Uterus (tissue), 4 donors: ENCODE measurements around the gene PALB2. TPM values are rescaled to one million over a fixed set of nuclear protein-coding genes. Genes with fewer than 3 reads are reported as not detected.
A peak's percentile ranks its signal among the peaks of the same experiment; 100 is the strongest.

ENCODE experiments used
- DNase-seq, 2 donors: peaks; one replicate each; pipeline ENCODE4 v3.0.0-alpha.2; 2019 to 2020
- H3K27ac ChIP-seq, 2 donors: fragments of 200-600 bp; sonication (generic); 1 replicate in 1 of 2; 2 replicates in 1 of 2; pipeline ENCODE4 v1.5.1; 2016 to 2018
- H3K27me3 ChIP-seq, 2 donors: fragments of 200-600 bp; sonication (generic); one replicate each; pipeline ENCODE4 v1.5.1; 2018 to 2019; ENCODE audit warnings: control low read depth in 1 of 2
- H3K36me3 ChIP-seq, 2 donors: fragments of 200-600 bp; sonication (generic); one replicate each; pipeline ENCODE4 v1.5.1; 2019; ENCODE audit warnings: control low read depth in 1 of 2
- H3K4me1 ChIP-seq, 2 donors: fragments of 200-600 bp; sonication (generic); one replicate each; pipeline ENCODE4 v1.5.1; 2018 to 2019; ENCODE audit warnings: control low read depth in 1 of 2
- H3K4me3 ChIP-seq, 2 donors: fragments of 200-600 bp; sonication (generic); 1 replicate in 1 of 2; 2 replicates in 1 of 2; pipeline ENCODE4 v1.5.1; 2018 to 2019; ENCODE audit warnings: mild to moderate bottlenecking in 1 of 2
- H3K9me3 ChIP-seq, 2 donors: fragments of 200-600 bp; sonication (generic); one replicate each; pipeline ENCODE4 v1.5.1; 2019; ENCODE audit warnings: control low read depth in 1 of 2
- POLR2A ChIP-seq, 2 donors: fragments of 450-650 bp; IDR thresholded peaks; one replicate each; pipeline ENCODE4 v1.6.1; 2016; ENCODE audit warnings: antibody characterized with exemption in 2 of 2, mild to moderate bottlenecking in 1 of 2, moderate library complexity in 1 of 2
- intact Hi-C: fragments of 100-400 bp; cut with DNase I; formaldehyde crosslinking; loops from one replicate; pipeline ENCODE4 v1.15.1; 2023; ENCODE audit warnings: low total_unique reads
- total RNA-seq, 4 donors: library from RNA; depleted of rRNA in 3 of 4; stranded (reverse); fragments of >200 nt in 3 of 4; gene quantifications; one replicate each; pipeline versions ENCODE4 v1.1.0 to v1.2.4, GENCODE V29; 2014 to 2023
- TF ChIP-seq, protein P1 (sequence below), 4 experiments: fragments of 200-600 bp in 2 of 4; fragments of 450-650 bp in 2 of 4; sonication (generic) in 2 of 4; IDR thresholded peaks; one replicate each; pipeline ENCODE4 v1.5.1; 2016 to 2019; ENCODE audit warnings: antibody characterized with exemption in 4 of 4, mild to moderate bottlenecking in 2 of 4, moderate library complexity in 1 of 4
- donor health status: DM: yes; HTN: yes; CAD: no.

The PALB2 gene
- total RNA-seq, 4 donors from 2014 or later, result 1.5 to 11.3 (median 6.5) TPM

DNA sequence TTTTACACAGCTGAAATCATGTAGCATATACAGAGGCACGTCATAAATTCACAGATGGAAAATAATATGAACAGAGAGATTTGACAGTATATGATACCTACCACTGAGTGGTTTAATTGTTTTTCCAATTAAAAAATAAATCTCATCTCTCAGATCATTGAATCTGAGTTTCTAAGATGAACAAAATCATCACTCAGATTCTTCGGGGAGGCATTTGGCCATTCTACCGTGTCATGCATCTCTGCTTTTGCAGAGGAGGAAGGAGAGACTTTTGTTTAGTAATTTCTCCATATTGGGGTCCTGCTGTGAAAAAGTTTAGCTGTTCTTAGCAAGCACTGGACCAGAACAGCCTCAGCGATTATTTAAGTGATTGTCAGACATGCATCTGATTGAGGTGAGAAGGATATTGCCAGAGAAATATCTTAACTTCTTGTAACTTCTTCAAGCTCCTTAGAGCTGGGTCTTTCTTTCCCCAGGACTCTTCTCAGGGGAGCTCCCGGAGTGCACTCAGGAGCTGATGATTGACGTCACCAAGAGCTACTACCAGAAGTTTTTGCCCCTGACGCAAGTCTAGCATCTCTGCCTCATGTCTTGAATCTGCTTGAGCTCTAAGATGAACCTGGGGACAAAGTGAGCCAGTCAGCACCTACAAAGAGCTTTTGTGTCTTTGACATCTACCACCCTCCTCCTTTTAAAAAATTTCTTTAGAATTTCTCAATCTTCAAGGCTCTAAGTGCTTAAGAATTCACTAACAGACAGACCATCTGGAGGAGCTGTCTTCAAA is 25.7 kb upstream of the PALB2 start:
- Histone ChIP-seq H3K36me3 (no peaks in the 10 kb centered on the region), H3K4me1 (no peaks in the 10 kb centered on the region), H3K27me3 (no peaks in the 10 kb centered on the region), H3K27ac (no peak overlapping the region), H3K9me3 (no peaks in the 10 kb centered on the region), H3K4me3 (no peak overlapping the region)
- intact Hi-C loops, result no loop called here
- DNase-seq, result no peak
- TF ChIP-seq POLR2A (IDR thresholded peaks at IDR 0.05), result no peak
- TF ChIP-seq, protein P1, sequence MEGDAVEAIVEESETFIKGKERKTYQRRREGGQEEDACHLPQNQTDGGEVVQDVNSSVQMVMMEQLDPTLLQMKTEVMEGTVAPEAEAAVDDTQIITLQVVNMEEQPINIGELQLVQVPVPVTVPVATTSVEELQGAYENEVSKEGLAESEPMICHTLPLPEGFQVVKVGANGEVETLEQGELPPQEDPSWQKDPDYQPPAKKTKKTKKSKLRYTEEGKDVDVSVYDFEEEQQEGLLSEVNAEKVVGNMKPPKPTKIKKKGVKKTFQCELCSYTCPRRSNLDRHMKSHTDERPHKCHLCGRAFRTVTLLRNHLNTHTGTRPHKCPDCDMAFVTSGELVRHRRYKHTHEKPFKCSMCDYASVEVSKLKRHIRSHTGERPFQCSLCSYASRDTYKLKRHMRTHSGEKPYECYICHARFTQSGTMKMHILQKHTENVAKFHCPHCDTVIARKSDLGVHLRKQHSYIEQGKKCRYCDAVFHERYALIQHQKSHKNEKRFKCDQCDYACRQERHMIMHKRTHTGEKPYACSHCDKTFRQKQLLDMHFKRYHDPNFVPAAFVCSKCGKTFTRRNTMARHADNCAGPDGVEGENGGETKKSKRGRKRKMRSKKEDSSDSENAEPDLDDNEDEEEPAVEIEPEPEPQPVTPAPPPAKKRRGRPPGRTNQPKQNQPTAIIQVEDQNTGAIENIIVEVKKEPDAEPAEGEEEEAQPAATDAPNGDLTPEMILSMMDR (IDR thresholded peaks at IDR 0.05), result no peak

DNA sequence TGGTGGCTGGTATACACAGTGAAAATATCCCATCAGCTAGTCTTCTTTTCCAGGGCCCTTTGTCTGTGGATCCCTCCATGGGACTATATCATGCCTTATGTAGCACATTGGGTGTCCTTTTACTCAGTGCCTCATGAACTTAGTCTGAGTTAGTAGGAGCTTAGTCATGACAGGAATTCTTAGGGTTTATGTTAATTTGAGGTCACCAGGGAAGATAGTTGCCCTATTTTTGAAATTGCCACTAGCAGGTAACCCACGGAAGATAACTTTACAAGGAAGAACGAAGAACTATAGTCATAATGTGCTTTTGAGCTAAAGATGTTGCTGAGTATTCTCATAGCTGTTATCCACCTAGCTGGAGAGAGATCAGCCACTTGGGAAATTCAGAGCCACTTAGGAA is 22.8 kb upstream of the PALB2 start:
- Histone ChIP-seq H3K36me3 (no peaks in the 10 kb centered on the region), H3K27me3 (no peaks in the 10 kb centered on the region), H3K4me3 (no peak overlapping the region), H3K4me1 (no peaks in the 10 kb centered on the region), H3K27ac (no peak overlapping the region), H3K9me3 (no peaks in the 10 kb centered on the region)
- intact Hi-C loops, result no loop called here
- TF ChIP-seq POLR2A (IDR thresholded peaks at IDR 0.05), result no peak
- TF ChIP-seq, protein P1 (IDR thresholded peaks at IDR 0.05), result no peak
- no peak for DNase-seq

DNA sequence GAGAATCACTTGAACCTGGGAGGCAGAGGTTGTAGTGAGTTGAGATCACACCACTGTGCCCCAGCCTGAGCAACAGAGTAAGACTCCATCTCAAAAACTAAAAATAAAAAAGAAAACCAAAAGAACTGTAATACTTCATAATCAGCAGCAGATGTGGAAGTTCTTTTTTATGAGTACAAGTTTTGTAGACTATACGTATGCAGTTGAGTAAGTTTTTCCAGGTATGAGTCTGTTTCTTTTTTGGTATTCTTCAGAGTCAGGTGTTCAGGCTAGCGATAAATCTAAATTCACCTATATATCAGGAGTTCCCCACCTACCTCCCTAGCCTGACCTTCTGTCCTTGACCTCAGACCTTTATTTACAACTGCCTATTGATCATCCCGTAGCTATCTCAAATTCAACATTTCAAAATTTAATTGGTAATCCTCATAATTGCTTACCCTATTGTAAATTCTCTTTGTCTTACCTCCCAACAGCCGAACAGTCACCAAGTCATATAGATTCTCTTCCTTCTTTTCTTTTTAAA is 10.9 kb upstream of the PALB2 start:
- H3K4me3 ChIP-seq, result no peak overlapping the region
- no peaks in the 10 kb centered on the region for H3K36me3 ChIP-seq
- no peak overlapping the region for H3K27ac ChIP-seq
- no peaks in the 10 kb centered on the region for H3K9me3 ChIP-seq
- H3K4me1 ChIP-seq, result no peaks in the 10 kb centered on the region
- TF ChIP-seq, protein P1 (IDR thresholded peaks at IDR 0.05), result no peak
- no peak for TF ChIP-seq POLR2A (IDR thresholded peaks at IDR 0.05)
- DNase-seq, result no peak
- intact Hi-C loops, result no loop called here
- no peaks in the 10 kb centered on the region for H3K27me3 ChIP-seq

DNA sequence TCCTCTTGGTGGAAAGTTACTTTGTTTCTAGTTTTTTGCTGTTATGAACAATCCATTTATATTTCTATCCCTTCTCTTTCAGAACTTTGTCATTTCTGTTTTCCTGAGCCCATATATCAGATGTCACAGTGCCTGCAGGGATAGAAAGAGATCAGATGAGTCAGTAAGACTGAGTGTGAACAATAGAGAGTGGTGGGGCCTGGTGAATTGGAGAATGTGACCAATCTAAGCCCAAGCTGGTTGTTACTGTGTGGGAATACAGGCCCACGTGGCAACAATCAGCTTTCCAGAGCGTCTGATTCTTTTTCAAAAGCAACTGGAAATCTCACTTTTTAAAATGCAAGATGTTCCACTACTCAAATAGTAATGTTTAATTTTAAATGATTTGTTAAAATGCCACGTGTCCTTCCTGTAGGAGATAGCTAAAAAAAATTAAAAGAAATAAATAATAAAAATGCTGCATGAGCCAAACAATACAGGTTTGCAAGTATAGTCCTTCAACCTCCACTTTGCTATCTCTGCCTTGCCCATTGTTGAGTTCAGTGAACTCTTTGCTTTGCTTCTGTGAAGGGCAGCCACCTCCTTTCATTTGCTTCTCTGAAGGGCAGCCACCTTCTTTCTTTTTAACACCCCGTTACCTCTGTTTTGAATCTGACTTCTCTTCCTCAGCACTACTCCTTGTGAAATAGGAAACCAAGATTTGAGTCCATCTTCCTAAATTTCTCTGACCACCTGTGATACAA is 9.7 kb upstream of the PALB2 start:
- intact Hi-C loops, result no loop called here
- Histone ChIP-seq H3K4me1 (no peaks in the 10 kb centered on the region), H3K4me3 (no peak overlapping the region), H3K9me3 (no peaks in the 10 kb centered on the region), H3K36me3 (no peaks in the 10 kb centered on the region), H3K27me3 (no peaks in the 10 kb centered on the region), H3K27ac (no peak overlapping the region)
- TF ChIP-seq, protein P1 (IDR thresholded peaks at IDR 0.05), result no peak
- TF ChIP-seq POLR2A (IDR thresholded peaks at IDR 0.05), result no peak
- DNase-seq, result no peak

DNA sequence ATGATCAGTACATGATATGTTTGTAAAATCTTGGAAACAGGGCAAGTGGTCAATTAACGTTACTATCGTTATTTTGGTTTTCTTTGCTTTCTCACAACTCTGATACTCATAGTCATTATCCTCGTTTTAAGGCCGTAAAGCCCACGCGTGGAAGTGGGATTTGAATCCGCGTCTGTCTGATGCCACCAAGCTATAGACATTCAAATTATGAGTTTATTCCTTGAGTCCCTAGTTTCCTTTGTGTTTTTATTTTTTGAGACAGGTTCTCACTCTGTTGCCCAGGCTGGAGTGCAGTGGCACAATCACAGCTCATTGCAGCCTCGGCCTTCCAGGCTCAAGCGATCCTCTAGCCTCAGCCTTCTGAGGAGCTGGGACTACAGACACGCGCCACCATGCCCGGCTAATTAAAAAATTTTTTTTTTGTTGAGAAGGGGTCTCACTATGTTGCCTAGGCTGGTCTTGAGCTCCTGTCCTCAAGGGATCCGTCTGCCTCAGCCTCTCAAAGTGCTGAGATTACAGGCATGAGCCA is 1.2 kb upstream of the PALB2 start:
- intact Hi-C loops, result no loop called here
- no peak for DNase-seq
- H3K36me3 ChIP-seq, result no peaks in the 10 kb centered on the region
- H3K27me3 ChIP-seq, result no peaks in the 10 kb centered on the region
- no peak overlapping the region for H3K27ac ChIP-seq
- H3K9me3 ChIP-seq, result no peaks in the 10 kb centered on the region
- peaks cover 0 to 13% of the 10 kb centered on the region in 2 donors for H3K4me1 ChIP-seq
- H3K4me3 ChIP-seq, result peak overlapping the region; percentile 84 to 99
- TF ChIP-seq, protein P1 (IDR thresholded peaks at IDR 0.05), result no peak
- TF ChIP-seq POLR2A (IDR thresholded peaks at IDR 0.05), result no peak
